HL-60 (cell line): ENCODE measurements around the gene CAST.

Source experiments
- DNase-seq, 2 experiments: peaks; one replicate each; pipeline ENCODE4 v3.0.0-alpha.2; 2010 to 2020; ENCODE audit warnings: low read depth in 1 of 2, low spot score in 1 of 2
- H3K27ac ChIP-seq: fragments of 250-450 bp; sonication (Bioruptor Pico); replicated peaks from 2 replicates; pipeline ENCODE4 v1.5.1; 2020; ENCODE audit warnings: mild to moderate bottlenecking, moderate library complexity
- H3K27me3 ChIP-seq: fragments of 250-450 bp; sonication (Bioruptor Pico); 2 replicates; pipeline ENCODE4 v1.5.1; 2021; ENCODE audit warnings: mild to moderate bottlenecking, moderate library complexity; ENCODE audit not compliant: insufficient read depth, poor library complexity, severe bottlenecking
- H3K4me3 ChIP-seq: replicated peaks from 2 replicates; pipeline ENCODE4 v1.5.1; 2011; ENCODE audit warnings: mild to moderate bottlenecking, control low read depth, low read length; ENCODE audit not compliant: insufficient read depth
- CTCF ChIP-seq: IDR thresholded peaks from one replicate; pipeline ENCODE4 v1.5.1; 2011; ENCODE audit warnings: low read length, control low read depth, inconsistent platforms; ENCODE audit not compliant: insufficient read depth
- GABPA ChIP-seq: IDR thresholded peaks from 2 replicates; pipeline ENCODE4 v1.6.1; 2012; ENCODE audit warnings: low read depth
- POLR2AphosphoS5 ChIP-seq: IDR thresholded peaks from 2 replicates; pipeline ENCODE4 v1.6.1; 2012; ENCODE audit warnings: low read depth
- REST ChIP-seq: IDR thresholded peaks from 2 replicates; pipeline ENCODE4 v1.6.1; 2012; ENCODE audit warnings: low read depth; ENCODE audit not compliant: insufficient replicate concordance
- SPI1 ChIP-seq: IDR thresholded peaks from 2 replicates; pipeline ENCODE4 v1.6.1; 2012; ENCODE audit warnings: low read depth, mild to moderate bottlenecking, borderline replicate concordance

CAST gene

GRCh38 chr5:96753848-96754247 is 91.7 kb downstream of the CAST start:
- DNase-seq: no peak
- Histone ChIP-seq H3K27ac (no peak overlapping the region), H3K27me3 (no peaks in the 10 kb centered on the region), H3K4me3 (no peak overlapping the region)
- TF ChIP-seq POLR2AphosphoS5 (no peak), REST (no peak), GABPA (no peak), SPI1 (no peak), CTCF (no peak)

GRCh38 chr5:96755851-96756250 is 93.7 kb downstream of the CAST start:
- Histone ChIP-seq H3K27me3 (no peaks in the 10 kb centered on the region), H3K27ac (no peak overlapping the region), H3K4me3 (no peak overlapping the region)
- TF ChIP-seq GABPA (no peak), CTCF (no peak), POLR2AphosphoS5 (no peak), SPI1 (no peak), REST (no peak)
- no peak for DNase-seq

GRCh38 chr5:96756985-96757384 is 94.8 kb downstream of the CAST start:
- H3K27me3 ChIP-seq: no peaks in the 10 kb centered on the region
- no peak overlapping the region for H3K4me3 ChIP-seq
- DNase-seq: no peak
- no peak overlapping the region for H3K27ac ChIP-seq
- TF ChIP-seq POLR2AphosphoS5: no peak
- TF ChIP-seq SPI1: no peak

- DNase-seq: no peak
- Histone ChIP-seq H3K4me3 (no peak overlapping the region), H3K27me3 (no peaks in the 10 kb centered on the region), H3K27ac (no peak overlapping the region)
- TF ChIP-seq POLR2AphosphoS5 (no peak), GABPA (no peak), REST (no peak), SPI1 (no peak), CTCF (no peak)
Measured at GRCh38 chr5:96758621-96759020, 96.4 kb downstream of the CAST start.
